ENCODE data around the gene TMEM151B. TPM values are rescaled to one million over a fixed set of nuclear protein-coding genes. Genes with fewer than 3 reads are reported as not detected.

The TMEM151B gene
- total RNA-seq, 1 donor from 2014 or later: 4.7 TPM

- TF ChIP-seq CTCF (IDR thresholded peaks at IDR 0.05; ENCODE audit: unreplicated experiment): peak; percentile 84
- Mint-ChIP-seq H3K27me3 (peaks cover 35% of the 10 kb centered on the region), H3K4me1 (ENCODE audit: low read depth) (peaks cover 1% of the 10 kb centered on the region), H3K27ac (no peak overlapping the region), H3K36me3 (ENCODE audit: insufficient read depth) (no peaks in the 10 kb centered on the region), H3K9me3 (ENCODE audit: low read depth) (no peaks in the 10 kb centered on the region), H3K4me3 (ENCODE audit: low read depth) (no peak overlapping the region)
- peak; percentile 30 for DNase-seq (ENCODE audit: low spot score, unreplicated experiment)
Observed at GRCh38 chr6:44338228-44339122, 68.2 kb downstream of the TMEM151B start.

GRCh38 chr6:44339301-44339700 lies 69.1 kb downstream of the TMEM151B start:
- H3K27me3 Mint-ChIP-seq: peaks cover 41% of the 10 kb centered on the region
- H3K36me3 Mint-ChIP-seq (ENCODE audit: insufficient read depth): no peaks in the 10 kb centered on the region
- no peak overlapping the region for H3K27ac Mint-ChIP-seq
- peaks cover 1% of the 10 kb centered on the region for H3K4me1 Mint-ChIP-seq (ENCODE audit: low read depth)
- no peak for TF ChIP-seq CTCF (IDR thresholded peaks at IDR 0.05; ENCODE audit: unreplicated experiment)
- H3K9me3 Mint-ChIP-seq (ENCODE audit: low read depth): no peaks in the 10 kb centered on the region
- H3K4me3 Mint-ChIP-seq (ENCODE audit: low read depth): no peak overlapping the region
- DNase-seq (ENCODE audit: low spot score, unreplicated experiment): no peak

DNA sequence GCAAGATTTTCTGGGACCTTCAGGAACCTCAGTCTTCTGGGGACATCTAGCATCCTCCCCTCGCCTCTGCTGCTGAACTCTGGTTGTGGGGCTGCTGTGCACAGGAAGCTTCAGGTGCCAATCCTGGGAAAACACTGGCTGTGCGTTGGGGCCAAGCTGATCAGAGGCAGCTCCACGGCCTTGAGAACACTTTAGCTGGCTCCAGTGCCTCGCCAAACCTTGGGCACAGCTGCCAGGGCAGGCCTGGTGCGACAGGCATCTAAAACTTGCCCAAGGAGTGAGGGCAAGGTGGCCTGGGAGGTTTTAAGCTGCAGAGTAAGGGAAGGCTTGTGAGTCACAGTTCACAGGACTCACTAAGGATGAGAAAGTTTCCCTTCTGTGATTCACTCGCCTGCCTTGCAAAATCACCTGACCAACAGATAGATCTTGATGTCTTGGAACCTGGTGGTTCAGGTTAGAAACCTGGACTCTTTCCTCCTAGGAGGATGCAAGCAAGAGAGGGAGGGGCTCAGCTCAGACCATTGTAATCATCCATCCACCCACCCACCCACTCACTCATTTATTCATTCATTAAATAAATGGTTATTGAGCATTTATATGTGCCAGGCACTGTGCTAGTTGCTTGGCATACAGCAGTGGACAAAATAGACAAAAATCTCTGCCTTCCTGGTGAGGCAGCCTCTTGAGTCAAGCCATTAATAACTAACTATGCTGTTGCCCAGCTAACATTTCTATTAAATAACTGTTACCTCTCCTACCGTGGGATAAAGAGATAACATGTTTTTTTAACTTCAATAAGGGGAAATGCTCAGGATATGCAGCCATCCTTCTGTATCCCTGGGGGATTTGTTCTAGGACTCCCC lies 69.7 kb downstream of the TMEM151B start:
- no peak for DNase-seq (ENCODE audit: low spot score, unreplicated experiment)
- Mint-ChIP-seq H3K27me3 (peaks cover 47% of the 10 kb centered on the region), H3K9me3 (ENCODE audit: low read depth) (no peaks in the 10 kb centered on the region), H3K4me3 (ENCODE audit: low read depth) (no peak overlapping the region), H3K4me1 (ENCODE audit: low read depth) (peaks cover 1% of the 10 kb centered on the region), H3K36me3 (ENCODE audit: insufficient read depth) (no peaks in the 10 kb centered on the region), H3K27ac (no peak overlapping the region)
- TF ChIP-seq CTCF (IDR thresholded peaks at IDR 0.05; ENCODE audit: unreplicated experiment): no peak

DNA sequence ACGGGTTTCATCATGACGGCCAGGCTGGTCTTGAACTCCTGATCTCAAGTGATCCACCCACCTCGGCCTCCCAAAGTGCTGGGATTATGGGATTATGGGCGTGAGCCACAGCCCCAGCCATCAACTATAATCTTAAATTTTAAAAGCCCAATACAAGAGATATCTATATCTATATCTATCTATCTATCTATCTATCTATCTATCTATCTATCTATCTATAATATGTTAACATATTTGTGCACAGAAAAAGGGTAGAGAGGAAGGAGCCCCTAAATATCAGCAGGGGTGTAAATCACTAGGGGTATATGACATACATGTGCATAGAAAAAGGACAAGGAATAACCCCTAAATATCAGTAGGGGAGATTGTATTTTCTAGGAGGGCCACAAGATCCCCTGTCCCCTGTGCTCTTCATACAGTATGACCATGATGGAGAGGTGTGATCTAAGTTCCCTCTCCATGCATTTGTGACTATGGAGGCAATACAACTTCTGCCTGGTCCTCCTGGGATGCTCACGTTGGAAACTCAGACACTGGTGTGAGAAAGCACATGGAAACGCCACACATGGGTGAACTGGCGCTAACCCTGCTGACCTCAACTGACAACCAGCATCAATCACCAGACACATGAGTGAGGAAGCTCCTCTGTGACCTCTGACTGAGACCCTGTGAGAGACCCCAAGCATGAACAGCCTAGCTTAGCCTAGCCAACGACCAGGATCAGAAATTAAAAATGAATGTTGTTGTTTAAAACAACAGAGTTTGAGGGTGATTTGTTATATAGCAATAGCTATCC lies 71.0 kb downstream of the TMEM151B start:
- DNase-seq (ENCODE audit: low spot score, unreplicated experiment): no peak
- Mint-ChIP-seq H3K27me3 (peaks cover 45% of the 10 kb centered on the region), H3K9me3 (ENCODE audit: low read depth) (no peaks in the 10 kb centered on the region), H3K4me3 (ENCODE audit: low read depth) (no peak overlapping the region), H3K36me3 (ENCODE audit: insufficient read depth) (no peaks in the 10 kb centered on the region), H3K4me1 (ENCODE audit: low read depth) (peaks cover 1% of the 10 kb centered on the region), H3K27ac (no peak overlapping the region)
- TF ChIP-seq CTCF (IDR thresholded peaks at IDR 0.05; ENCODE audit: unreplicated experiment): no peak

DNA sequence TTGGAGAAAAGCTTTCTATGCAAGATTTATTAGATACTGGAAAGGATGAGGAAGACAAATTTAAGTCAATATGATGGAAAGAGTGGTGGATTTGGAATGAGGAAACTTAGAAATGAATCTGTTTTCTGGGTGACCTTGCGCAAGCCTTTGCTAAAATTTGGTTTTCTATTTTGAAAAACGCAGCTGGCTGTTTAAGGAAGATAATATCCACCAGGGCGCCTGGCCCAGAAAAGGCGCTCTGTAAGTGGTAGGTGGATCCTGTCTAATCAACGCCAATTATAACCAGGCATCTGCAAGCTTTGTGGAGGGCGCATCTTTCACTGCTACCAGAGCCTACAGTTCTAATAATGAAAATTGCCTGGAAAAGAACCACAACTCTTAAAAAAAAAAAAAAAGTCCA lies 71.8 kb downstream of the TMEM151B start:
- DNase-seq (ENCODE audit: low spot score, unreplicated experiment): no peak
- H3K36me3 Mint-ChIP-seq (ENCODE audit: insufficient read depth): no peaks in the 10 kb centered on the region
- H3K4me1 Mint-ChIP-seq (ENCODE audit: low read depth): peaks cover 1% of the 10 kb centered on the region
- no peak for TF ChIP-seq CTCF (IDR thresholded peaks at IDR 0.05; ENCODE audit: unreplicated experiment)
- H3K27me3 Mint-ChIP-seq: peaks cover 37% of the 10 kb centered on the region
- H3K27ac Mint-ChIP-seq: no peak overlapping the region
- H3K4me3 Mint-ChIP-seq (ENCODE audit: low read depth): no peak overlapping the region
- no peaks in the 10 kb centered on the region for H3K9me3 Mint-ChIP-seq (ENCODE audit: low read depth)

All from progenitor cell of endocrine pancreas (in vitro differentiated cells).